Activated CD4-positive, alpha-beta T cell treated with anti-CD3 and anti-CD28 coated beads, Interleukin-2, amount 50 U/mL, for 16 hours (primary cell): ENCODE data around the gene MRPL34.
"Not testable (repeated sequence)": the region's sequence is repeated elsewhere in the genome, so short reads cannot be mapped to it uniquely, and the experiment has no call there.

Source experiments
- DNase-seq: peaks from one replicate; pipeline ENCODE4 v3.0.0-alpha.2; 2020

The MRPL34 gene

GRCh38 chr19:17286263-17286662, 19.4 kb upstream of the MRPL34 start:
- no peak for DNase-seq

GRCh38 chr19:17286752-17287151, 18.9 kb upstream of the MRPL34 start:
- DNase-seq = no peak

- peak; percentile 64 for DNase-seq
Observed at GRCh38 chr19:17289489-17289888, 16.2 kb upstream of the MRPL34 start.

- DNase-seq = peak; percentile 87
Observed at GRCh38 chr19:17292301-17293074, 13.2 kb upstream of the MRPL34 start.

- no peak for DNase-seq
Observed at GRCh38 chr19:17293605-17294004, 12.1 kb upstream of the MRPL34 start.

- peak; percentile 69 for DNase-seq
Observed at GRCh38 chr19:17294051-17294891, 11.4 kb upstream of the MRPL34 start.

GRCh38 chr19:17295551-17295950, 10.1 kb upstream of the MRPL34 start:
- not testable (repeated sequence) for DNase-seq

GRCh38 chr19:17296273-17296672, 9.4 kb upstream of the MRPL34 start:
- DNase-seq = peak; percentile 45

- DNase-seq = no peak
Observed at GRCh38 chr19:17296976-17297375, 8.7 kb upstream of the MRPL34 start.

GRCh38 chr19:17300992-17301619, 4.6 kb upstream of the MRPL34 start:
- DNase-seq = no peak

- DNase-seq = no peak
Observed at GRCh38 chr19:17302391-17303166, 3.1 kb upstream of the MRPL34 start.

GRCh38 chr19:17303167-17303939, 2.3 kb upstream of the MRPL34 start, which contains the start of gene ABHD8:
TSS of gene ABHD8 (minus strand) at chr19:17303425. CDS start at chr19:17301616, 1,809 bp downstream.
- peak; percentile 95 for DNase-seq

GRCh38 chr19:17303940-17304267, 1.8 kb upstream of the MRPL34 start:
- no peak for DNase-seq

GRCh38 chr19:17304386-17305215, 1.1 kb upstream of the MRPL34 start:
- no peak for DNase-seq

GRCh38 chr19:17305216-17305516, 506 bp upstream of the MRPL34 start:
- no peak for DNase-seq

GRCh38 chr19:17306285-17306714, 628 bp downstream of the MRPL34 start:
- DNase-seq = no peak

GRCh38 chr19:17307876-17308377, 2.3 kb downstream of the MRPL34 start:
- DNase-seq = no peak

GRCh38 chr19:17309198-17309964, 3.7 kb downstream of the MRPL34 start, which contains the start of gene DDA1:
TSS of gene DDA1 (plus strand) at chr19:17309563. CDS start at chr19:17309655, 92 bp downstream.
- peak; percentile 100 for DNase-seq

GRCh38 chr19:17309965-17310461, 4.3 kb downstream of the MRPL34 start:
- no peak for DNase-seq
